Left forelimb (tissue), 1 donor: Measurements from ENCODE around the gene ZBED1.
A peak's percentile ranks its signal among the peaks of the same experiment; 100 is the strongest.
"Not testable (repeated sequence)": the region's sequence is repeated elsewhere in the genome, so short reads cannot be mapped to it uniquely, and the experiment has no call there.

Experiments
- DNase-seq: peaks from one replicate; pipeline ENCODE4 v3.0.0-alpha.2; 2018; ENCODE audit warnings: low spot score

The ZBED1 gene

DNA sequence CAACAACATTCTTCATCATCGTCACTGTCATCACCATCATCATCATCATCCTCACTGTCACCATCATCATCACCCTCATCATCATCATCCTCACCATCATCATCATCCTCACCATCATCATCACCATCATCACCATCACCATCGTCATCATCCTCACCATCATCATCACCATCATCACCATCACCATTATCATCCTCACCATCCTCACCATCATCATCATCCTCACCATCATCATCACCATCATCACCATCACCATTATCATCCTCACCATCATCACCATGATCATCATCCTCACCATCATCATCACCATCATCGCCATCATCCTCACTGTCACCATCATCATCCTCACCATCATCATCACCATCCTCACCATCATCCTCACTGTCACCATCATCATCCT, 18.9 kb upstream of the ZBED1 start:
- not testable (repeated sequence) for DNase-seq

DNA sequence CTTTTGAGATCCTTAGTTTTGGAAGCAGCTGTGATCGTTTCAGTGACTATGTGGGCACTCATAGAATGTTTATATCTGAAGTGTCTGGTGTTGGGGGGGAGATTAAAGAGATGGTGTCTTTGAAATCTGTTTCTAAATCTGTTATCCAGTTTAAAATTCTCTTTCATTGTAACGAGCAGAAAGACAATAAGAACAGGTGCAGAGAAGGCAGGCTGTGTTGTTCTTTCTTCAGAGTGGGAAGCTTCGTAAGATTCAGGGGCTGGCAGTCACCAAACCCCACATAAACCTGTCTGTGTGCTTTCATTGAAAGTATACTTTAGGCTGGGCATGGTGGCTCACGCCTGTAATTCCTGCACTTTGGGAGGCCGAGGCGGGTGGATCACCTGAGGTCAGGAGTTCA, 16.3 kb upstream of the ZBED1 start:
- no peak for DNase-seq

DNA sequence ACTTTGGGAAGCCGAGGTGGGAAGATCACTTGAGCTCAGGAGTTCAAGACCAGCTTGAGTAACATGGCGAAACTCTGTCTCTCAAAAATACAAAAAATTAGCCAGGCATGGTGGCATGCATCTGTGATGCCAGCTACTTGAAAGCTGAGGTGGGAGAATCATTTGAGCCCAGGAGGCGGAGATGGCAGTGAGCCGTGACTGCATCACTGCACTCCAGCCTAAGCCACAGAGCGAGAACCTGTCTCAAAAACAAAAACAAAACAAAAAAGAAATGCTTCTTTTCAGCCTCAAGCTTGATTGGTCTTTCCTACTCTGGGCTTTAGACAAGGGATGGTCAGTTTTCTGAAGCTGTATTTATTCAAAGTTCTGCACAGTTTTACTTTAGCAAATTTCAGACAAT, 15.8 kb upstream of the ZBED1 start:
- DNase-seq = no peak

DNA sequence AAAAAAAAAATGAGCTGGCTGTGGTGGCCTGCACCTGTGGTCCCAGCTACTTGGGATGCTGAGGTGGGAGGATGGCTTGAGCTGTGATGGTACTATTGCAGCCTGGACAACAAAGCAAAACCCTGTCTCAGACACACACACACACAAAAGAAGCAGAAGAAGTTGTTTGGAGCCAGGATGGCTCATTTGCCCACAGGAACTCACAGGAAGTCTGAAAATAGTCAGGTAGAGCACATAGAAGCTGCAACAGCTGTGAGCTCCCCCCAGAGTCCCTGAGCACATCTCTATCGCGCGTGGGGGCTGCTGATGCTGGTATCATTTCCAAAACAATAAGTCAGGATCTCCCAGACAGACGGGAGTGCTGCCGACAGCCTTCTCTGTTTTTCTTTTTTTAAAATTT, 13.4 kb upstream of the ZBED1 start:
- DNase-seq = no peak

DNA sequence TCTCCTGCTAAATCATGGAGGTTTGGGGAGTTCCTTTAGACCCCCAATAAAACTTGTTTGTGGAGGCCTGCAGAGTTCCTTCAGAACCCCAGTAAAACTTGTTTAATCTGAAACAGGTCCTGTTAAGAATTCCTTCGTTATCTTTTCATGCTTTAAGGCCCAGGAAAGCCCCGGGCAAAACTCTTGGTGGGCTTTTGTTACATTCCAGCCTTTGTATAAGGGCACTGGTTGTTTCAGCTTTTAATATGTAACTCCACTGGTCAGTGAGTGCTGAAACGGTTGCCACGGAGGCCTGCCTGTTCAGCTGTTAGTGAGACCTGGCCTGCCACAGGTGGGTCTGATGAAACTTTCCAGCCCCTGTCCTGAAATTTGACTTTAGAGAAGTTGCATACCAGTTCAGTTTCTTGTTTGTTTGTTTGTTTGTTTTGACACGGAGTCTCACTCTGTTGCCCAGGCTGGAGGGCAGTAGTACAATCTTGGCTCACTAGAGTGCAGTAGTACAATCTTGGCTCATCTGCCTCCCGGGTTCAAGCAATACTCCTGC, 12.4 kb upstream of the ZBED1 start:
- no peak for DNase-seq

DNA sequence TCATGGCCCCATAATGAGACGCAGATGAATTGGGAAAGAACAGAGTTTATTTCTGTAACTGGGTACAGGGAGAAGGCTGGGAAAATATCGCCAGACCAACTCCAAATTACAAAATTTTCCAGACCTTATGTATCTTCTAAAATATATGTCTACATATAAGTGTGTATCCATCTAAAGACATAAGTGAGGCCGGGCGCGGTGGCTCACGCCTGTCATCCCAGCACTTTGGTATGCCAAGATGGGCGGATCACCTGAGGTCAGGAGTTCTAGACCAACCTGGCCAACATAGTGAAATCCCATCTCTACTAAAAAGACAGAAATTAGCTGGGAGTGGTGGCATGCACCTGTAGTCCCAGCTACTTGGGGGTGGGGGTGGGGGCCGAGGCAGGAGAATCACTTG, 11.7 kb upstream of the ZBED1 start:
- DNase-seq = no peak

DNA sequence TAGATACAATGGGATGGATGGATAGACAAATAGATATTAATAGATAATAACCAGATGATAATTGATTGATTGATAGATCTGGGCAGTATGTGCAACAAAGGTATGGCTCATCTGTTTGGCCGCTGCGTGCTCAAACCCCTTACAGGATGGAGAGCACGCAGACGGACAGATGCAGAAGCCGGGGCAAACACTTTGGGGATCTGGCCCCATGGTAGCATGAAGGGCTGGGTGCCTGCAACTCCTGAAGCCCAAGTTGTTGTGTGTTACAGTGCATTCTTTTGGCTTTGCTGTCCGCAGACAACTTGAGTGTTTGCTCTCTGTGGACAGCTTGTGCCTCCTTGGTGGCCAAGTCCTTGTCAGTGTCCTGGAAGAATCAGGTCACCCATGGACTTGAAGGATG, 10.6 kb upstream of the ZBED1 start:
- no peak for DNase-seq

DNA sequence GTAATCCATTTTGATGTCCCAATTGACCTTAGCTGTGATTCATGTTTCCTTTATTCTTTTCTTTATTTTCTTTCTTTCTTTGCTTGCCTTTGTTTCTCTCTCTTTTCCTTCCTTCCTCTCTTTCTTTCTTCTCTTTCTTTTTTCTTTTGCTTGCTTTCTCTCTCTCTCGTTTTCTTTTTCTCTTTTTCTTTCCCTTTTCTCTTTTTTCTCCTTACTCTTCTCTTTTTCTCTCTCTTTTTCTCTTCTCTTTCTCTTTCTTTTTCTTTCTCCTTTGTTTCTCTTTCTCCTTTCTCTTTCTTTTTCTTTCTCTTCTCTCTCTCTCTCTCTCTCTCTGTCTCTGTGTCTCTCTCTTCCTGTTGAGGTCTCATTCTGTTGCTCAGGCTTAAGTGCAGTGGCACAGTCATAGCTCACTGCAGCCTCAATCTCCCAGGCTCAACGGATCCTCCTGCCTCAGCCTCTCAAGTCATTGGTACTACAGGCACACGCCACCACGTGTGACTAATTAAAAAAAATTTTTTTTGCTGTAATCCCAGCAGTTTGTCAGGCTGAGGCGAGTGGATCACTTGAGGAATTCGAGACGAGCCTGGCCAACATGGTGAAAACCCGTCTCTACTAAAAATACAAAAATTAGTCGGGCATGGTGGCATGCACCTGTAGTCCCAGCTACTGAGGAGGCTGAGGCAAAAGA, 8.0 kb upstream of the ZBED1 start:
- DNase-seq = no peak

DNA sequence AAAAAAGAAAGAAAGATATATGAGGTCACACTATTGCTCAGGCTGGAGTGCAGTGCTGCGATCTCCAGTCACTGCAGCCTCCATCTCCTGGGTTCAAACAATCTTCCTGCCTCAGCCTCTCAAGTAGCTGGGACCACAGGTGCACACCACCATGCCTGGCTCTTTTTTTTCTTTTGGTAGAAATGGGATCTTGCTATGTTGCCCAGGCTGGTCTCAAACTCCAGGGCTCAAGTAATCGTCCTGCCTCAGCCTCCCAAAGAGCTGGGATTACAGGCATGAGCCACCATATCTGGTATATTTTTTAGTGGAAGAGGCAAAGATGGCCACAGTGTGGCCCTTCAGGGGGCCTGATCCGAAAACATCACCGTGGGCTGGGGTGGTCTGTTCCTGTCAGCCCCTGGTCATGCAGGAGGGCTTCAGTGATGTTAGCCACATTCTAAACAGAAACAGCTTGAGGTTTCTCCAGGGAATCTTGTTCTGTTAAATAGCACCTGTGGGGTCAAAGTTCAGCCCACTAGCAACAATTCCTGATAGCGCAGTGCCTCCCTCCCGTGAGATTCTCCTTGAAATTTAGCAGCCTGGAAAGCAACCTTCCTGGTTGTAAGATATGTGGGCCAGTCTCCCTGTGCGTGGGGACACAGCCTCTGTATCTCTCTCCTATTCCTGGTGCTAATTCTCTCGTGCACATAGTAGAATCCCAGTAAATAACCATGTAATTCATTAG, 7.3 kb upstream of the ZBED1 start:
- no peak for DNase-seq

DNA sequence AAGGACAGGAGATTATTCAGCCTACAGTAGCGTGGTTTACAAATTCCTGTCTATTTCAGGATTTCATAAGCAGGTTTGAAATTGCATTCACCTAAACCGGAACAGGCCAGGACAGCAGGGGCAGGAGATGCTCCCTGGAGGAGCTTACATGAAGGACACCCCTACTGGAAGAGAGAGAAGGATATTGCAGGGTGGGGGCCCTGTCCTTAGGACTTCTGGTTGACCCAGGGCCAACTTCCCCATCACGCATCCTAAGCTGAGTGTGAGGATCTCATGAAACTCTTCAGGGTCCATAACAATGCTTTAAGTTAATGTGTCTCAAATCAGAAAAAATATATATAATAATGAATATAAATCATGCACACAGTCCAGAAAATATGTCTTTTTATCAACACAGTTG, 6.4 kb upstream of the ZBED1 start:
- DNase-seq = no peak

DNA sequence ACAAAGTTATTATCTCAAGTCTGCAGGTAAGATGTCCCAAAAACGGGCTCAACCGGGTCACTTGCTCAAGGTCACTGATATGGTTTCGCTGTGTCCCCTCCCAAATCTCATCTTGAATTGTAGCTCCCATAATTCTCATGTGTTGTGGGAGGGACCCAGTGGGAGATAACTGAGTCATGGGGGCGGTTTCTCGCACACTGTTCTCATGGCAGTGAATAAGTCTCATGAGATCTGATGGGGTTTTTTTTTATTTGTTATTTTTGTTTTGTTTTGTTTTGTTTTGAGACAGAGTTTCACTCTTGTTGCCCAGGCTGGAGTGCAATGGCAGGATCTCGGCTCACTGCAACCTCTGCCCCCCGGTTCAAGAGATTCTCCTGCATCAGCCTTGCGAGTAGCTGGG, 4.6 kb upstream of the ZBED1 start:
- DNase-seq = not testable (repeated sequence)

DNA sequence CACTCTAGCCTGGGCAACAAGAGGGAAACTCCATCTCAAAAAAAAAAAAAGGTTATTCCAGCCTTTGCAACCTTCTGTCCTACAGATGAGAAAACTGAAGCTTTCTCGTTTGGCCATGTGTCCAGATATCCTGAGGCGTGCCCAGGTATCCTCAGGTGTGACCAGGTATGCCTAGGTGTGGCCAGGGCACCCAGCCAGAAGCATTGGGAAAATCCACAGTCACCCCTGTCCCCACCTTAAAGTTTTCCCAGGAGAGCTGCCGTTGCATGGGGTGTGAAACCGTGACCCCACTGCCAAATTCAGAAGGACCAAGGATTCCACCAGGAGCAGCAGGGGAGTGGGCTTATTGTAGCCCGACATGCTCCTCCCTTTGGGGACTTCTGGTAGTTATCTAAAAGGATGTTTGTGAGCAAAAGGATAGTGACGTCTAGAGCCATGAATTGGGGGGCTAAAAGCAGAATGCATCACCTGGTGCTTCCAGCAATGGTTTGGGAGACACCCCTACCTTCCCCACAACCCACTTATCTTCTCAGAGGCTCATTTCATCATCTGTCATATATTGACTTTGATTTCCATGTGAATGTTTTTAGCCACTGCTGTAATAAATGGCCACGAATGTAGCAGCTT, 4.0 kb upstream of the ZBED1 start:
- no peak for DNase-seq

DNA sequence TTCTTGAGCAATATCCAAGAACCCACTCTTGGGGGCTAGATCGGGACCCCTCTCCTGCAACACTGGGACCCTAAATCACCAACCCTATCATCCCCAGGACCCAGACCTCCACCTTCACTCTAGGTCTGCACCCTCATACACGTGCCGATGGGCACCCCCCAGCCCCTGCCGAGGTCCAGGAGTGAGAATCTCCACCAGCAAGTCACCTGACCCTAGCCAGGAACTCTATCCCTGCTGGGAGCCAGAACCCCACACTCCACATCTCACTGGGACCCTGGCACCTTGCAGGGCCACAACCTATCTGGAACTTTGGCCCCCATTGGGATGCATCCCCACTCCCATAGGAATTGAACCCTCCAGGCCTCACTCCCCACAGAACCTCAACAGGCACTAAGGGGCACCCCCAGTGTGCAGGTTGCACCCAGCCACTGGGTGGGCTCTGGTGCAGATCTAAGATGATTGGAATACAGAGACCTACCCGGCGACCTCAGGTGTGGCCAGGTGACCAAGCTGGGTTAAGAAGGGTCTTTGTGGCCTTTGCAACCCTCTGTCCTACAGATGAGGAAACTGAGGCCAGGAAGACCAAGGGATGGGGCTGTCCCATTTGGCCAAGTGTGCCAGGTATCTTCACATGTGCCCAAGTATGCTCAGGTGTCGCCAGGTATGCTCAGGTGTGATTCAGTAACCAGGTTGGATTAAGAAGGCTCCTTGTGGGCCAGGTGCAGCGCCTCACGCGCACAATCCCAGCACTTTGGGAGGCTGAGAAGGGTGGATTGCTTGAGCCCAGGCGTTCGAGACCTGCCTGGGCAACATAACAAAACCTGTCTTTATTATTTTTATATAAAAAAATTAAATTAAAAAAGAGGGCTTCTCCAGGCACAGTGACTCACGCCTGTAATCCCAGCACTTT, 3.1 kb upstream of the ZBED1 start:
- no peak for DNase-seq

DNA sequence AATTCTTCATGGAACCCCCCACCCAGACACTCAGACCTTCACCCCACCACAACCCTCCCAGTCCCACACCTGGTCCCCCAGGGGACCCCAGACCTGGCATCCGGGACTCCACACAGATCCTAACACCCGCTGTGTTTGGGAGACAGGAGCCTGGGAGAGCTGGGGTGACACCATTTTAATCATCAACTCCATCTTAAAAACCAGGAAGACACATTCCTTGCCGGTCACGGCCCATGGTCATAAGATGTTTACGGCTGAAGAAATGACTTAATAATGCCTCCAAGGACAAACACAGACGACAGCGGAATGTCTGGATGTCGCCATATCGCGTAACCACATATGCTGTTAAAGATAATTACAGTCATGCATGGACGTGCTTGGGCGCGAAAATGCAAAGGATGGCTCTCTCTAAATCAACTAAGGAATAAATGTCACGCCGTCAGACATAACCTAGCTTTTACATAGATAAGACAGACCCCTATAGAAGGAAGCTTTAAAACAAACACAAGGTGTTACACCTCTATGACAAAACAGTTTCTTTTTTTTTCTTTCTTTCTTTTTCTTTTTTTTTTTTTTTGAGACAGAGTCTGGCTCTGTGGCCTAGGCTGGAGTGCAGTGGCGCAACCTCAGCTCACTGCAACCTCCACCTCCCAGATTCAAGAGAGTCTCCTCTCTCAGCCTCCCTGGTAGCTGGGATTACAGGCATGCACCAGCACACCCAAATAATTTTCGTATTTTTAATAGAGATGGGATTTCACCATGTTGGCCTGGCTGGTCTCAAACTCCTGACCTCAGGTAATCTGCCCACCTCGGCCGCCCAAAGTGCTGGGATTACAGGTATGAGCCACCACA, 2.1 kb upstream of the ZBED1 start:
- no peak for DNase-seq

DNA sequence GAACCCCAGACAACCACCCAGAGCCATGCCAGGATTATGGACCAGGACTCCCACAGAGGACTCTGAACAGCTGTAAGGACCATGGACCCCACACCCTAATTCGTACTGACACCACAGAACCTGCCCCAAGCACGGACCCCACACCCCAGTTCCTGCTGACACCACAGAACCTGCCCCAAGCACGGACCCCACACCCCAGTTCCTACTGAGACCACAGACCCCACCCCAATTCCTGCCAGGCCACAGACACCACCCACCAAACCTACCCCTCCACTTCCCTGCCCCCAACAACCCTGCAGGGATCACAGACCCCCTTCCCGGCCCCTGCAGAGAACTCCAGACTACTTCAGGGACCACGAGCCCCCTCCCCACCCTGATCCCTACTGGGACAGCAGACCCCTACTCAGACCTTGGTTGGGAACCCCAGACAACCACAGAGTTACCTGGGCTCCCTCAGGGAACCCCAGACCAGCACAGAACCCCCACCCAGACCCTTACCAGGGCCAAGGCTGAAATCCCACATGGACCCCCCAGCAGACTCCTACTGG, 1.4 kb upstream of the ZBED1 start:
- no peak for DNase-seq

DNA sequence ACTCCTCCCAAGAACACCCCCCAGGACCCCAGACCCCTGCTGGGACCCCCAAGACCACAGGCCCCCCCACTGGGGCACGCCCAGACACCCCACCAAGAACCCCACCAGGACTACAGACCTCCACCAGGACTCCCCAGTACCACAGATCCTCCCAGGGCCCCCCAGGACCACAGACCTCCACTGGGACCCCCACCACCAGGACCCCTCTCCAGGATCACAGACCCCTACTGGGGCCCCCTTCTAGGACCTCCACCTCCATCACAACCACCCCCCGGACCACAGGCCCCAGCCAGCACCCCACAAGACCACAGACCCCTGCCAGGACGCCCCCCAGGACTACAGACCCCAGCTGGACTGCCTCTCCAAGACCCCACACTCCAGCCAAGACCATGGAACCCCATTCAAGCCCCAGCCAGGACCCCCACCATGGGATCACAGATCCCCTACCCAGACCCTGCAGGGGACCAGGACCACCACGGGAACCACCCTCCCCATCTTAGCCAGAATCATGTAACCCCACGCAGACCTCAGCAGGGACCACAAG, 855 bp upstream of the ZBED1 start:
- no peak for DNase-seq

DNA sequence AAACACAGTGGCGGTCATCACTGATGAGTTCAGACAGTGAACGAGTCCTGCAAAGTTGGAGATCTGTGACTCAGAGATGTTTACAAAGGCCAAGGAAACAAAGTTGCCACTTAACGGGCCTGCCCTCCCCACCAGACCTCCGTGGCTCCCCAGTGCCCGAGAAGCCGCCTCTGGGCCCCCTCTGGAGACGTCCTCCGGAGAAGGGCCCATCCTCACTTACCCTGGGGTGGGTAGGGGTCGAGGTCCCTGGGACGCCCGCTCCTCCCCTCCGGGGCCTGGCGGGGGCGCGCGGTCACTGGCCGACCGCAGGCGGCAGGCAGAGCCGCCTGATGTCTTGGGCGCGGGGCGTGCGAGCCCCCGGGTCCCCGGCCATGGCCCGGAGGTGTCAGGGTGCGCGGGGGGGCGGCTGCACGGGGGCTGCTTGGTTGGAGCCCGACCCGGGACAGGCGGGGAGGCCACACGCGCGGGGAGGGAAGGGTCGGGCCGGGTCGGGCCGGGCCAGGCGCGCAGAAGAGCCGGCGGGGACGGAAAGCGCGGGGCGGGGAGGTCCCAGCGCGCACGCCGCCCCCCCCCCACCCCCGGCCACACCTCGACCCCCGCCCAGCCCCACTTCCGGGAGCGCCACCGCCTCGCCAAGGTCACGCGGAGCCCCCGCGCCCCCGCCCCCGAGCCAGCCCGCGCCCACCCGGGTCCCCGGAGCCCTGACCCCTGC, 529 bp downstream of the ZBED1 start:
- peak; percentile 74 for DNase-seq

DNA sequence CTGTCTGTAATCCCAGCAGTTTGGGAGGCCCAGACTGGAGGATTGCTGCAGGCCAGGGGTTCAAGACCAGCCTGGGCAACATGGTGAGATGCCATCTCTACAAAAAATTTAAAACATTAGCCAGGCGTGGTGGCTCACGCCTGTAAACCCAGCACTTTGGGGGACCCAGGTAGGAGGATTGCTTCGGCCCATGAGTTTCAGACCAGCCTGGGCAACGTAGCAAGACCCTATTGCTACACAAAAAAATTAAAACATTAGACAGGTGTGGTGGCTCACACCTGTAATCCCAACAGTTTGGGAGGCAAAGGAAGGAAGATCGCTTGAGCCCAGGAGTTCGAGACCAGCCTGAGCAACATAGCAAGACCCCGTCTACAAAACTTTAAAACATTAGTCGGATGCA, 1.3 kb downstream of the ZBED1 start:
- DNase-seq = no peak

DNA sequence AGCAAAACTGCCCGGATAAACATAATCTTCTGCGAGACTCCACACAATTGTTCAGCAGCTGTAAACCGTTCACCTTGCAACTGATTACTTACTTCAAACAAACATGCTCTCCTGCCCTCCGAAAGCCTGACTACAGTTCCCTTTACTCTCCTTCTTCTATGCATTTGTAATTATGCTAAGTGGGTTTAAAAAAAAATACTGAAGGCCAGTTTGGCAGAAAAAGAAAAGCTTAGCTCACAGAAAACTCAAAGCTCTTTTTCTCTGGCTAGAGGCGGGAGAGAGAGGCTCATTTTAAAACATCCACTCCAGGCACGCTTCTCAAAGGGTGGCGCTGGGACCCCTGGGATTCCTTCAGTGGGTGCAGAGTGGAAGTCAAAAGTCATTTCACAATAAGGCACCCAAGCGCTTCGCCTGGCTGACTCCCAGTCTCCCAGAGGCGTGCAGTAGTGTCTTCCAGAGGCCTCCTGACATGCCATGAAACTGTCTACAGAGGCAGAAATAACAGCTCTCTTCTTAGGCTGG, 1.9 kb downstream of the ZBED1 start:
- no peak for DNase-seq
